ENCODE measurements around the gene C21orf58.

The C21orf58 gene

GRCh38 chr21:46286648-46287002 is 37.0 kb downstream of the C21orf58 start:
- Histone ChIP-seq H3K4me1 (ENCODE audit: insufficient read depth, low read length) (peaks cover 38% of the 10 kb centered on the region), H3K27ac (ENCODE audit: low read depth, low read length) (peak overlapping the region; percentile 75), H3K4me3 (ENCODE audit: low read depth in 1 of 2, low read length in 2 of 2) (peak overlapping the region; percentile 55 to 79), H3K36me3 (ENCODE audit: insufficient read depth, low read length) (peaks cover 15% of the 10 kb centered on the region), H3K27me3 (ENCODE audit: control insufficient read depth in 1 of 2, insufficient read depth in 2 of 2, low read length in 2 of 2) (no peaks in the 10 kb centered on the region), H3K9me3 (ENCODE audit: low read length) (no peaks in the 10 kb centered on the region), H3K9ac (ENCODE audit: low read length) (peak overlapping the region; percentile 89)

- Histone ChIP-seq H3K27me3 (ENCODE audit: control insufficient read depth in 1 of 2, insufficient read depth in 2 of 2, low read length in 2 of 2) (no peaks in the 10 kb centered on the region), H3K9ac (ENCODE audit: low read length) (peak within 1 kb of the TSS; percentile 89), H3K9me3 (ENCODE audit: low read length) (no peaks in the 10 kb centered on the region), H3K4me1 (ENCODE audit: insufficient read depth, low read length) (peaks cover 42% of the 10 kb centered on the region), H3K4me3 (ENCODE audit: low read depth in 1 of 2, low read length in 2 of 2) (peak within 1 kb of the TSS; percentile 55 to 79), H3K36me3 (ENCODE audit: insufficient read depth, low read length) (peaks cover 11% of the 10 kb centered on the region), H3K27ac (ENCODE audit: low read depth, low read length) (peak within 1 kb of the TSS; percentile 75)
Measured at GRCh38 chr21:46285761-46286647, 37.7 kb downstream of the C21orf58 start, which contains the start of gene YBEY. Gene YBEY, plus strand, starts transcription at chr21:46286342. Its CDS starts 572 bp downstream, at chr21:46286914.

- Histone ChIP-seq H3K36me3 (ENCODE audit: insufficient read depth, low read length) (peaks cover 11% of the 10 kb centered on the region), H3K9ac (ENCODE audit: low read length) (peak within 1 kb of the TSS; percentile 89), H3K4me1 (ENCODE audit: insufficient read depth, low read length) (peaks cover 43% of the 10 kb centered on the region), H3K27me3 (ENCODE audit: control insufficient read depth in 1 of 2, insufficient read depth in 2 of 2, low read length in 2 of 2) (no peaks in the 10 kb centered on the region), H3K4me3 (ENCODE audit: low read depth in 1 of 2, low read length in 2 of 2) (peak within 1 kb of the TSS; percentile 55 to 79), H3K9me3 (ENCODE audit: low read length) (no peaks in the 10 kb centered on the region), H3K27ac (ENCODE audit: low read depth, low read length) (peak within 1 kb of the TSS; percentile 75)
Measured at GRCh38 chr21:46285206-46285661, 38.4 kb downstream of the C21orf58 start, which contains the start of gene MCM3AP. Gene MCM3AP, minus strand, starts transcription at chr21:46285611. Its CDS starts 325 bp downstream, at chr21:46285286.

GRCh38 chr21:46284733-46285132 is 38.9 kb downstream of the C21orf58 start:
- Histone ChIP-seq H3K27me3 (ENCODE audit: control insufficient read depth in 1 of 2, insufficient read depth in 2 of 2, low read length in 2 of 2) (no peaks in the 10 kb centered on the region), H3K9ac (ENCODE audit: low read length) (peak overlapping the region; percentile 89), H3K36me3 (ENCODE audit: insufficient read depth, low read length) (peaks cover 14% of the 10 kb centered on the region), H3K4me3 (ENCODE audit: low read depth in 1 of 2, low read length in 2 of 2) (no peak overlapping the region), H3K9me3 (ENCODE audit: low read length) (no peaks in the 10 kb centered on the region), H3K4me1 (ENCODE audit: insufficient read depth, low read length) (peaks cover 43% of the 10 kb centered on the region), H3K27ac (ENCODE audit: low read depth, low read length) (no peak overlapping the region)

- no peaks in the 10 kb centered on the region for H3K9me3 ChIP-seq (ENCODE audit: low read length)
- H3K27me3 ChIP-seq (ENCODE audit: control insufficient read depth in 1 of 2, insufficient read depth in 2 of 2, low read length in 2 of 2): no peaks in the 10 kb centered on the region
- peaks cover 20% of the 10 kb centered on the region for H3K36me3 ChIP-seq (ENCODE audit: insufficient read depth, low read length)
- peak overlapping the region in 1 of 2 donors; percentile 16 for H3K4me3 ChIP-seq (ENCODE audit: low read depth in 1 of 2, low read length in 2 of 2)
- H3K9ac ChIP-seq (ENCODE audit: low read length): no peak overlapping the region
- H3K4me1 ChIP-seq (ENCODE audit: insufficient read depth, low read length): peaks cover 43% of the 10 kb centered on the region
- no peak overlapping the region for H3K27ac ChIP-seq (ENCODE audit: low read depth, low read length)
Measured at GRCh38 chr21:46284077-46284644, 39.5 kb downstream of the C21orf58 start.

- Histone ChIP-seq H3K4me3 (ENCODE audit: low read depth in 1 of 2, low read length in 2 of 2) (no peak overlapping the region), H3K9ac (ENCODE audit: low read length) (no peak overlapping the region), H3K27me3 (ENCODE audit: control insufficient read depth in 1 of 2, insufficient read depth in 2 of 2, low read length in 2 of 2) (no peaks in the 10 kb centered on the region), H3K4me1 (ENCODE audit: insufficient read depth, low read length) (no peaks in the 10 kb centered on the region), H3K27ac (ENCODE audit: low read depth, low read length) (no peak overlapping the region), H3K9me3 (ENCODE audit: low read length) (no peaks in the 10 kb centered on the region), H3K36me3 (ENCODE audit: insufficient read depth, low read length) (peaks cover 78% of the 10 kb centered on the region)
Measured at GRCh38 chr21:46274797-46275390, 48.8 kb downstream of the C21orf58 start.

- no peak overlapping the region for H3K27ac ChIP-seq (ENCODE audit: low read depth, low read length)
- no peak overlapping the region for H3K4me3 ChIP-seq (ENCODE audit: low read depth in 1 of 2, low read length in 2 of 2)
- H3K27me3 ChIP-seq (ENCODE audit: control insufficient read depth in 1 of 2, insufficient read depth in 2 of 2, low read length in 2 of 2): no peaks in the 10 kb centered on the region
- H3K36me3 ChIP-seq (ENCODE audit: insufficient read depth, low read length): peaks cover 76% of the 10 kb centered on the region
- no peaks in the 10 kb centered on the region for H3K9me3 ChIP-seq (ENCODE audit: low read length)
- H3K4me1 ChIP-seq (ENCODE audit: insufficient read depth, low read length): no peaks in the 10 kb centered on the region
- H3K9ac ChIP-seq (ENCODE audit: low read length): no peak overlapping the region
Measured at GRCh38 chr21:46273341-46273740, 50.3 kb downstream of the C21orf58 start.

- no peaks in the 10 kb centered on the region for H3K27me3 ChIP-seq (ENCODE audit: control insufficient read depth in 1 of 2, insufficient read depth in 2 of 2, low read length in 2 of 2)
- H3K9ac ChIP-seq (ENCODE audit: low read length): no peak overlapping the region
- peaks cover 78% of the 10 kb centered on the region for H3K36me3 ChIP-seq (ENCODE audit: insufficient read depth, low read length)
- no peak overlapping the region for H3K4me3 ChIP-seq (ENCODE audit: low read depth in 1 of 2, low read length in 2 of 2)
- H3K9me3 ChIP-seq (ENCODE audit: low read length): no peaks in the 10 kb centered on the region
- no peaks in the 10 kb centered on the region for H3K4me1 ChIP-seq (ENCODE audit: insufficient read depth, low read length)
- no peak overlapping the region for H3K27ac ChIP-seq (ENCODE audit: low read depth, low read length)
Measured at GRCh38 chr21:46269466-46269865, 54.2 kb downstream of the C21orf58 start.

- peaks cover 67% of the 10 kb centered on the region for H3K36me3 ChIP-seq (ENCODE audit: insufficient read depth, low read length)
- no peaks in the 10 kb centered on the region for H3K27me3 ChIP-seq (ENCODE audit: control insufficient read depth in 1 of 2, insufficient read depth in 2 of 2, low read length in 2 of 2)
- H3K9me3 ChIP-seq (ENCODE audit: low read length): no peaks in the 10 kb centered on the region
- H3K4me1 ChIP-seq (ENCODE audit: insufficient read depth, low read length): no peaks in the 10 kb centered on the region
- no peak overlapping the region for H3K9ac ChIP-seq (ENCODE audit: low read length)
- H3K27ac ChIP-seq (ENCODE audit: low read depth, low read length): no peak overlapping the region
- H3K4me3 ChIP-seq (ENCODE audit: low read depth in 1 of 2, low read length in 2 of 2): no peak overlapping the region
Measured at GRCh38 chr21:46268371-46268770, 55.3 kb downstream of the C21orf58 start.

GRCh38 chr21:46266946-46267345 is 56.7 kb downstream of the C21orf58 start:
- Histone ChIP-seq H3K27ac (ENCODE audit: low read depth, low read length) (no peak overlapping the region), H3K4me1 (ENCODE audit: insufficient read depth, low read length) (no peaks in the 10 kb centered on the region), H3K4me3 (ENCODE audit: low read depth in 1 of 2, low read length in 2 of 2) (no peak overlapping the region), H3K9ac (ENCODE audit: low read length) (no peak overlapping the region), H3K27me3 (ENCODE audit: control insufficient read depth in 1 of 2, insufficient read depth in 2 of 2, low read length in 2 of 2) (no peaks in the 10 kb centered on the region), H3K36me3 (ENCODE audit: insufficient read depth, low read length) (peaks cover 58% of the 10 kb centered on the region), H3K9me3 (ENCODE audit: low read length) (no peaks in the 10 kb centered on the region)

GRCh38 chr21:46265736-46266525 is 57.7 kb downstream of the C21orf58 start:
- Histone ChIP-seq H3K36me3 (ENCODE audit: insufficient read depth, low read length) (peaks cover 59% of the 10 kb centered on the region), H3K9me3 (ENCODE audit: low read length) (no peaks in the 10 kb centered on the region), H3K4me1 (ENCODE audit: insufficient read depth, low read length) (no peaks in the 10 kb centered on the region), H3K27me3 (ENCODE audit: control insufficient read depth in 1 of 2, insufficient read depth in 2 of 2, low read length in 2 of 2) (no peaks in the 10 kb centered on the region), H3K9ac (ENCODE audit: low read length) (no peak overlapping the region), H3K4me3 (ENCODE audit: low read depth in 1 of 2, low read length in 2 of 2) (no peak overlapping the region), H3K27ac (ENCODE audit: low read depth, low read length) (no peak overlapping the region)
